ENCODE measurements around the gene ITPR1.

- TF ChIP-seq EZH2 (IDR thresholded peaks at IDR 0.05; ENCODE audit: insufficient read depth, poor library complexity, severe bottlenecking): no peak
- TF ChIP-seq EZH2phosphoT487 (IDR thresholded peaks at IDR 0.05; ENCODE audit: insufficient read depth, low read depth): no peak
Observed at GRCh38 chr3:4883011-4883410, 389.9 kb downstream of the ITPR1 start.
